Mucosa of rectum (tissue), 2 donors: ENCODE measurements around the gene DNAH8.

ENCODE experiments used
- H3K27ac ChIP-seq, 2 donors: one replicate each; pipeline ENCODE4 v1.7.0; 2013; ENCODE audit warnings: inconsistent platforms in 2 of 2, low read depth in 2 of 2, low read length in 2 of 2
- H3K27me3 ChIP-seq, 2 donors: one replicate each; pipeline ENCODE4 v1.7.0; 2013; ENCODE audit warnings: low read length in 2 of 2; ENCODE audit not compliant: control insufficient read depth in 2 of 2, insufficient read depth in 2 of 2
- H3K36me3 ChIP-seq, 2 donors: one replicate each; pipeline ENCODE4 v1.7.0; 2013; ENCODE audit warnings: low read length in 2 of 2; ENCODE audit not compliant: control insufficient read depth in 2 of 2, insufficient read depth in 2 of 2
- H3K4me1 ChIP-seq, 2 donors: one replicate each; pipeline ENCODE4 v1.7.0; 2013; ENCODE audit warnings: low read length in 2 of 2, mild to moderate bottlenecking in 1 of 2; ENCODE audit not compliant: control insufficient read depth in 2 of 2, insufficient read depth in 2 of 2
- H3K4me3 ChIP-seq, 2 donors: one replicate each; pipeline ENCODE4 v1.7.0; 2013; ENCODE audit warnings: low read length in 2 of 2
- H3K9ac ChIP-seq, 2 donors: one replicate each; pipeline ENCODE4 v1.7.0; 2013; ENCODE audit warnings: low read length in 2 of 2, low read depth in 1 of 2, mild to moderate bottlenecking in 1 of 2
- H3K9me3 ChIP-seq, 2 donors: one replicate each; pipeline ENCODE4 v1.7.0; 2013; ENCODE audit warnings: low read length in 2 of 2; ENCODE audit not compliant: control insufficient read depth in 2 of 2
- donor health status: healthy.
- donor health status: Normal muscosa, but diverticular disease.

The DNAH8 gene

DNA sequence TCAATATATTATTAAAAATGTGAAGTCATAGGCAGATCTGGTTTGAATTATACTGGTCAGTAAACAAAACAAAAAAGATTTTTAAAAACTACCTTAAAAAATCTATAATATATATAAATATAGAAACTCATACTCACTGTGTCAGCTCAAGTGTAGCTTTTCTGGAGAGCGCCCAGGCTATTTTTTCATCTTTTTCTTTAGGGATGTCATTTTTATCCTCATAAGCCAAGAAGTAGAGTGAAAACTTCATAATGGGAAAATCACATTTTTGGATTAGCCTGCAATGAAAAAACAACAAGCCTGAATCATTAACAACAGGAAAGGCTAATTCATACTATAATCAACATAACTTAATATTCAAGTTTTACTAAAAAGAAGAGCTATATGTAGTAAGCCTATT, 30.9 kb upstream of the DNAH8 start:
- Histone ChIP-seq H3K27ac (no peak overlapping the region), H3K9me3 (no peaks in the 10 kb centered on the region), H3K36me3 (peaks cover 5 to 10% of the 10 kb centered on the region in 2 donors), H3K27me3 (no peaks in the 10 kb centered on the region), H3K9ac (no peak overlapping the region), H3K4me1 (peaks cover 3 to 4% of the 10 kb centered on the region in 2 donors), H3K4me3 (no peak overlapping the region)

DNA sequence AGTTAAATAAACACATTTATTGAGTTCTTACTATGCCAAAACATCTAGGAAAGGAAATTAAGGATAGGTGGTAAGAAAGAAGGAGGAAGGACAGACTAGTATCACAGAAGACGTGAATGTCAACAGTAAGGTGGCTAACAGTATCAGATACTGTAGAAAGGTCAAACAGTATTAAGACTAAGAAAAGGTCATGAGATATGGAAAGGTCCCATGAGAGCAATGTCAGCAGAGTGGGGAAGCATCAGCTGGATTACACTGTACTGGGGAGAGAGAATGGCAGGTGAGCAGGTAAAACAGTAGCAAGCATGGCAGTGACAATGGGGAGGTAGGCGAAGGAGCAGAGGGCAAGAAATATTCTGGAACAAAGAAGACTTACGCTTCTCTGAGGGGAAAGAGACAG, 30.2 kb upstream of the DNAH8 start:
- no peak overlapping the region for H3K9ac ChIP-seq
- H3K9me3 ChIP-seq, result no peaks in the 10 kb centered on the region
- no peak overlapping the region for H3K27ac ChIP-seq
- H3K4me1 ChIP-seq, result peaks cover 3 to 4% of the 10 kb centered on the region in 2 donors
- H3K36me3 ChIP-seq, result peaks cover 5 to 10% of the 10 kb centered on the region in 2 donors
- H3K27me3 ChIP-seq, result no peaks in the 10 kb centered on the region
- H3K4me3 ChIP-seq, result no peak overlapping the region

DNA sequence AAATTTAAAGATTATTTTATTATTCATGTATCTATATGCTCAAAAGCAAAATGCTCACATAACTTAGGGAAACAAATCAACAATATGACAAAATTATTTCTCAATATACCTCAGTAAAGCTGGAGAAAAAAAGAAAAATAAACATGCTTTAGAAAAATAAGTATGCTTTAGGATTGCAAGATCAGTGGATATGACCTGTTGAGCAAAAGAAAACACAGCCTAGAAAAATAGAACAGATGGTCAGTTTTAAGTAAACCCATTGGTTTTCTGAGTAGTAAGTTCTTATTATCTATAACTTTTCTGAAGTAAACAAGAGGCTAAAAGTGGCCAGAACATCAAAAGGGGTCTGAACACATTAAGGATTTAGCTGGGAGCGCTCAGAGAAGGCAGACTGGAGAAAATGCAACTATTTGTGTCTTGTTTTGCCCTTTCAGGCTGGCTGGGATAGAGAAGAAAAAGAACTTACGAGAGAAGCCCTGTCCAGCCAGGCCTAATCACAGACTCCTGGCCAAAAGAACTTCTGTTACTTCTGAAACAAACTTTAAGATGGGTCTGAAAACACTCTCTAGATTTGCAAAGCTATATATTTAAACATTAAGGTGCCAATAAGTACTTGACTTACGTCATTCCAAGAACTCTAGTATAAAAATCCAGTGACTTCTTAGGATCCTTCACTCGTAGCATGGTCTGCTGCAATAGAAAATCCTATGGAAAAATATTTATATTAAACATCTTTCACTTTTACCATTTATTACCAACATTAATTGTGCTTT, 28.7 kb upstream of the DNAH8 start:
- Histone ChIP-seq H3K36me3 (peaks cover 5 to 10% of the 10 kb centered on the region in 2 donors), H3K27ac (no peak overlapping the region), H3K27me3 (no peaks in the 10 kb centered on the region), H3K4me3 (no peak overlapping the region), H3K9ac (no peak overlapping the region), H3K9me3 (no peaks in the 10 kb centered on the region), H3K4me1 (peaks cover 3 to 4% of the 10 kb centered on the region in 2 donors)

DNA sequence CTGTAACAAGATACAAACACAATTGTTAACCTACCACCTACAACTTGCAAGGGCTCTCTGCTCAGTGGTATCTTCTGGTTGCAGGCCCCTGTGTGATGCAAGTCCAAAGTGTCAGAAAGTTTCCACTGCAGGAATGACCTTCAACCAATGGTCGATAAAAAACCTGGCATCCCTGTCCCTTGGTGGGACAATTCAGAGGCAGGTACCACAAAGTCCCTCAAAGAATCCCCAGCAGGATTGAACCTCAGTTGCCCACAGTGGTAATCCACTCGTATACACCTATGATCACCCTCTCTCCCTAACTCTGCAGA, 28.1 kb upstream of the DNAH8 start:
- Histone ChIP-seq H3K27me3 (no peaks in the 10 kb centered on the region), H3K4me1 (peaks cover 3 to 4% of the 10 kb centered on the region in 2 donors), H3K9ac (no peak overlapping the region), H3K4me3 (no peak overlapping the region), H3K9me3 (no peaks in the 10 kb centered on the region), H3K27ac (no peak overlapping the region), H3K36me3 (peaks cover 5 to 7% of the 10 kb centered on the region in 2 donors)

DNA sequence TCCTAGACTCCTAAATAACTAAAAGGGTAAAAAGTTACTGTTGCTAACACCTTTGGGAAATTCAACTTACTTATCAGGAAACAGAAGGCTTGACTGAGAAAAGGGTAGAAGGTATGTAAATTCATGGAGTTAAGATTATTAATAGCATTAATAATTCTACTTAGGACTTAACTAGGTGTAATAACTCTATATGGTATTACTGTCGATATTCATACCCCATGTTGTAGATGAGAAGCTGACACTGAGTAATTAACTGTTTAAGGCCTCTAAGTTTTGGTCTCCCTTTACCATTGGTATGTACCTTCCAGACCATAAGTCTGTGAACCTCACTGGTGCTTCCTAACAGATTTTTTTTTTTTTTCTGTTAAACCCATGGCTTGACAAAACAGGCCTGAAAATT, 27.6 kb upstream of the DNAH8 start:
- Histone ChIP-seq H3K4me3 (no peak overlapping the region), H3K4me1 (peaks cover 3 to 4% of the 10 kb centered on the region in 2 donors), H3K9me3 (no peaks in the 10 kb centered on the region), H3K9ac (no peak overlapping the region), H3K27ac (no peak overlapping the region), H3K27me3 (no peaks in the 10 kb centered on the region), H3K36me3 (peaks cover 5 to 7% of the 10 kb centered on the region in 2 donors)

DNA sequence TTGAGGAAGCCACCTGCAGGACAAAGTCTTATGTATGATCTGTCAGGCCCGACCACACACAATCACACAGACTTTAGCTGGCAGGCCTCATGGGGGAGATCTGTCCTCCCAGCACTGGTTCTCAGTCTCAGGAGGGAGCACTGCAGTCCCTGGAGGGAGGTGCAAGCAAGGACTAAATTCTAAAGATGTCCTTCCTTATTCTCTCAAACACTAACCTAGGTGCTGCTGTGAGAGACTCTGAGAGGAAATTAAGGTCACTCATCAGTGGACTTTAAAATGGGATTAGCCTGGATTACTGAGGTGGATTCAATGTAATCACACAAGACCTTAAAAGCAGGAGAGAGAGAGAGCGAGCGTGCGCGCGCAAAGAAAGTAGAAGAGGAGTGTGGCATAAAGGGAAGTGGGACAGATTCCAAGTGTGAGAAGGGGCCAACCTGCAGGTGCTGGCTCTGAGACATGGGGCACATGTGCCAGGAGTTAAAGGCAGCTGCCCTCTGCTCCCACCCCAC, 26.5 kb upstream of the DNAH8 start:
- no peak overlapping the region for H3K9ac ChIP-seq
- no peaks in the 10 kb centered on the region for H3K27me3 ChIP-seq
- H3K9me3 ChIP-seq, result no peaks in the 10 kb centered on the region
- H3K4me3 ChIP-seq, result no peak overlapping the region
- peaks cover 3 to 4% of the 10 kb centered on the region in 2 donors for H3K4me1 ChIP-seq
- H3K36me3 ChIP-seq, result peaks cover 0 to 2% of the 10 kb centered on the region in 2 donors
- H3K27ac ChIP-seq, result no peak overlapping the region

DNA sequence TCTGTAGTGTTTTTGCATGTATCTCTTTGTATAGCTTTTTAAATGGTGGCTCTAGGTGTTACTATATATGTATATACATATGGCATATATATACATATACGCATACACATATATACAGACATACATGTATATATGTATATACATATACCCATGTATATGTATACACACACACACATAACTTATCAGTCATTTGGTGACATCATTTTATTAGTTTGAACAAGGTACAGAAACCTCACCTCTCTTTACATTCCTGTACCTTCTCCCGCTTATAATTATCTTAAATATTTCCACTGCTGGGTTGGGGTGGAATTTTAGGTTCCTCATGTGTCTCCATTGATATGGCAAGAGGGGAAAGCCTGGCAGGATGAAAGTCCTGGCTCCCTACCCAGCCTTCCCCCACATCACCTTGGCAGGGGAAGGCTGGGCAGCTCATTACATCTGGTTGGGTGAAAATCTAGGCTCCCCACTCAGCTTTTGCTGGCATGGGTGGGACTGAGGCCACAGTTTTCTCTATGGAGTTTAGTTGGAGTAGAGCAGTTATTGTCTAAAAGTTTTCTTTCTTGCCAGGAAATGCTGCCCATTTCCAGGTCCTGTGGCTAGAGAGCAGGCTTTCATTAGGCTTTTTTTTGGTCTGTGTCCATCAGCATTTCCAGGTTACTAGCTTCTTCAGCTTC, 19.7 kb upstream of the DNAH8 start:
- no peak overlapping the region for H3K9ac ChIP-seq
- H3K27me3 ChIP-seq, result no peaks in the 10 kb centered on the region
- H3K4me3 ChIP-seq, result no peak overlapping the region
- peaks cover 0 to 6% of the 10 kb centered on the region in 2 donors for H3K4me1 ChIP-seq
- H3K9me3 ChIP-seq, result no peaks in the 10 kb centered on the region
- H3K36me3 ChIP-seq, result no peaks in the 10 kb centered on the region
- no peak overlapping the region for H3K27ac ChIP-seq

DNA sequence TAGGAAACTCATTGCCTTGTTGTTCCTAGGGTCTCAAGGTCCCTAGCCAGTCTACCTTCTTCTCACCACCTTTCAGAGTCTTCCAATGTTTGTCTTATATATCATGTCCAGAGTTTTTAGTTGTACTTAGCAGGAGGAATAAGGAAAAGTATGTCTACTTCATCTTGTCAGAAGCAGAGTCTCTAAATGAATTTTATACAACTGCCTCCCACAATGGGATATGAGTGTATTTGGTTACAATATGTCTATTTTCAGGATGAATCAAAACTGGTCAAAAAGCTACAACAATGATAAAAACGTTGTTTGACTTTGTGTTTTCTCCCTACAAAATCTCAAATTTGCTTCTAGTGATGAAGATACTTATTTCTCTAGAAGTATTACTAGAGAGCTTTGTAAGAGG, 19.2 kb upstream of the DNAH8 start:
- Histone ChIP-seq H3K9me3 (no peaks in the 10 kb centered on the region), H3K4me1 (peaks cover 0 to 6% of the 10 kb centered on the region in 2 donors)

DNA sequence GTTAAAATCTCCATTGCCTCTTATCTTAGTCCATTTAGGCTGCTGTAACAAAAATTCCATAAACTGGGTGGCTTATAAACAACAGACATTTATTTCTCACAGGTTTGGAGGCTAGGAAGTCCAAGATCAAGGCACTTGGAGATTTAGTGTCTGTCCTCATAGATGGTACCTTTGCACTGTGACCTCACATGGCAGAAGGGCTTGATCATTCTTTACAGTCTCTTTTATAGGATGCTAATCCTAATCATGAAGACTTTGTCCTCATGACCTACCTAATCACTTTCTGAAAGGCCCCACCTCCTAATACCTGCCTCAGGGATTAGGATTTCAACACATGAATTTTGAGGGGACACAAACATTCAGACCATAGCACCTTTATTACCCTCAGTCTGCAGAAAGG, 18.8 kb upstream of the DNAH8 start:
- peaks cover 0 to 6% of the 10 kb centered on the region in 2 donors for H3K4me1 ChIP-seq
- H3K4me3 ChIP-seq, result no peak overlapping the region
- no peak overlapping the region for H3K27ac ChIP-seq
- H3K27me3 ChIP-seq, result no peaks in the 10 kb centered on the region
- H3K9ac ChIP-seq, result no peak overlapping the region
- H3K9me3 ChIP-seq, result no peaks in the 10 kb centered on the region
- H3K36me3 ChIP-seq, result peaks cover 0 to 2% of the 10 kb centered on the region in 2 donors

More for the DNA sequence above, 19.2 kb upstream of the DNAH8 start:
- Histone ChIP-seq H3K4me3 (no peak overlapping the region), H3K27me3 (no peaks in the 10 kb centered on the region), H3K27ac (no peak overlapping the region), H3K9ac (no peak overlapping the region), H3K36me3 (peaks cover 0 to under 1% of the 10 kb centered on the region in 2 donors)

DNA sequence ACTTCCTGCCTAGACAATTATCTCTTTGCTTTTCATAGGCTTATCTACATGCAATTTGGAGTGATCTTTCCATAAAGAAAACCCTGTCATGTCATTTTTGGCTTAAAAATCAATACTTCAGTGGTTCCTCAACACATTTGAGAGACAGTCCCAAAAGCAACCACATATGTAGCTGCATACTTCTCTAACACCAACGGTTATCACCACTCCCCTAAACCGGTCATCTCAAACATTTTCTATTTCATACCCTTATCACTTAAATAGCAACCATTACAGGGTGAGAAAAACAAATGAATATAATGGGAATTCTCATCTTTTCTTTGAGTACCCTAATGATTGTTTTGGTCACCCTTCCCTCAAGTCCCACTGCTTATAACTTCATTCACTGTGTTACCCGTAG, 17.3 kb upstream of the DNAH8 start:
- no peak overlapping the region for H3K9ac ChIP-seq
- no peak overlapping the region for H3K4me3 ChIP-seq
- peaks cover 0 to 10% of the 10 kb centered on the region in 2 donors for H3K4me1 ChIP-seq
- no peaks in the 10 kb centered on the region for H3K27me3 ChIP-seq
- no peak overlapping the region for H3K27ac ChIP-seq
- H3K36me3 ChIP-seq, result peaks cover 0 to 2% of the 10 kb centered on the region in 2 donors
- no peaks in the 10 kb centered on the region for H3K9me3 ChIP-seq
